PC-9 (cell line): ENCODE results near the gene PTPRA. TPM values are rescaled to one million over a fixed set of nuclear protein-coding genes. Genes with fewer than 3 reads are reported as not detected.
A peak's percentile ranks its signal among the peaks of the same experiment; 100 is the strongest.
"Not testable (repeated sequence)": the region's sequence is repeated elsewhere in the genome, so short reads cannot be mapped to it uniquely, and the experiment has no call there.

ENCODE experiments used
- BruUV-seq: library from RNA; stranded (reverse); fragments of 400-500 nt; replicated peaks from 2 replicates; lab custom pipeline; 2021; lab: Mats Ljungman, UMichigan
- CTCF ChIA-PET: fragments of 300-600 bp; sonication (Branson Sonifier 250); formaldehyde crosslinking; loops from one replicate; lab custom pipeline; 2022; ENCODE audit warnings: antibody characterized with exemption; lab: Charles Lee
- POLR2A ChIA-PET: fragments of 300-600 bp; sonication (Branson Sonifier 250); formaldehyde crosslinking; loops from one replicate; lab custom pipeline; 2022; ENCODE audit warnings: antibody characterized with exemption; ENCODE audit not compliant: unreplicated experiment; lab: Charles Lee
- DNase-seq, 2 experiments: peaks; one replicate each; pipeline versions ENCODE4 v3.0.0 to v3.0.0-alpha.2; 2015 to 2022; ENCODE audit warnings: mixed read lengths in 1 of 2
- H2AFZ ChIP-seq: fragments of 200-600 bp; sonication (generic); 2 replicates; pipeline ENCODE4 v1.8.1; 2017; ENCODE audit warnings: antibody characterized with exemption
- H3F3A ChIP-seq: fragments of 200-600 bp; sonication (generic); 2 replicates; pipeline ENCODE4 v1.8.1; 2017; ENCODE audit warnings: antibody characterized with exemption, mild to moderate bottlenecking, low read depth; ENCODE audit not compliant: insufficient read depth
- H3K27ac ChIP-seq: fragments of 200-600 bp; sonication (generic); 2 replicates; pipeline ENCODE4 v1.6.1; 2016; ENCODE audit warnings: mixed run types
- H3K27me3 ChIP-seq: fragments of 200-600 bp; sonication (generic); 2 replicates; pipeline ENCODE4 v1.6.1; 2016; ENCODE audit warnings: low read depth, mixed run types; ENCODE audit not compliant: insufficient read depth
- H3K36me3 ChIP-seq: fragments of 200-600 bp; sonication (generic); 2 replicates; pipeline ENCODE4 v1.6.1; 2016; ENCODE audit warnings: low read depth, mixed run types
- H3K4me1 ChIP-seq: fragments of 200-600 bp; sonication (generic); replicated peaks from 2 replicates; pipeline ENCODE4 v1.6.1; 2016; ENCODE audit warnings: mixed run types; ENCODE audit not compliant: insufficient read depth
- H3K4me2 ChIP-seq: fragments of 200-600 bp; sonication (generic); 2 replicates; pipeline ENCODE4 v1.6.1; 2017; ENCODE audit warnings: mixed run types
- H3K4me3 ChIP-seq: fragments of 200-600 bp; sonication (generic); 2 replicates; pipeline ENCODE4 v1.6.1; 2016; ENCODE audit warnings: mixed run types
- H3K79me2 ChIP-seq: fragments of 200-600 bp; sonication (generic); 2 replicates; pipeline ENCODE4 v1.6.1; 2017; ENCODE audit warnings: low read depth, mixed run types
- H3K9me2 ChIP-seq: fragments of 200-600 bp; sonication (generic); 2 replicates; pipeline ENCODE4 v1.8.1; 2017; ENCODE audit warnings: mild to moderate bottlenecking; ENCODE audit not compliant: insufficient read depth
- H3K9me3 ChIP-seq: fragments of 200-600 bp; sonication (generic); 2 replicates; pipeline ENCODE4 v1.8.1; 2016; ENCODE audit warnings: low read depth; ENCODE audit not compliant: insufficient read depth
- H4K20me1 ChIP-seq: fragments of 200-600 bp; sonication (generic); 2 replicates; pipeline ENCODE4 v1.8.1; 2017; ENCODE audit not compliant: insufficient read depth
- CTCF ChIP-seq: fragments of 200-600 bp; sonication (generic); conservative IDR thresholded peaks from 2 replicates; pipeline ENCODE4 v1.6.1; 2017; ENCODE audit warnings: mixed run types, antibody characterized with exemption, mild to moderate bottlenecking, moderate library complexity
- EZH2 ChIP-seq: fragments of 200-600 bp; sonication (generic); IDR thresholded peaks from 2 replicates; pipeline ENCODE4 v1.8.0; 2017; ENCODE audit warnings: antibody characterized with exemption, low read depth
- intact Hi-C: fragments of 100-400 bp; cut with micrococcal nuclease; formaldehyde crosslinking; loops from one replicate; pipeline ENCODE4 v1.10.0; 2022; ENCODE audit not compliant: unreplicated experiment
- total RNA-seq: library from RNA; stranded (reverse); gene quantifications from 2 replicates; pipeline ENCODE4 v1.2.3, GENCODE V29; 2021

PTPRA gene
- total RNA-seq, 1 experiment from 2014 or later = 48.8 TPM

- intact Hi-C loops = no loop called here
- Histone ChIP-seq H3K9me3 (no peaks in the 10 kb centered on the region), H3K27me3 (no peaks in the 10 kb centered on the region), H4K20me1 (no peaks in the 10 kb centered on the region), H3K4me3 (no peak overlapping the region), H3K79me2 (no peaks in the 10 kb centered on the region), H2AFZ (peak overlapping the region; percentile 42), H3K27ac (peak overlapping the region; percentile 42; the same call in 1 of the 2 replicates), H3K4me1 (peaks cover 46% of the 10 kb centered on the region), H3K36me3 (no peaks in the 10 kb centered on the region), H3F3A (peaks cover 38% of the 10 kb centered on the region), H3K9me2 (no peaks in the 10 kb centered on the region), H3K4me2 (peak overlapping the region; percentile 37)
- ChIA-PET CTCF (interaction anchor here (0.5 kb wide), 1 partner anchor 19 kb away, joined by 6 read pairs; no protein-coding TSS in a partner anchor), POLR2A (no interaction called here)
- no peak for DNase-seq
- TF ChIP-seq EZH2 (no peak), CTCF (no peak)
- no TSS peak for BruUV-seq
These were observed 199.4 kb downstream of the PTPRA start for GRCh38 chr20:3072530-3073250.

GRCh38 chr20:3073251-3073643, 200.0 kb downstream of the PTPRA start:
- H3K9me2 ChIP-seq, H3K36me3 ChIP-seq, H4K20me1 ChIP-seq, H3K9me3 ChIP-seq, H3K79me2 ChIP-seq, H3K27me3 ChIP-seq, POLR2A ChIA-PET, BruUV-seq, intact Hi-C loops, CTCF ChIA-PET, DNase-seq, H3K4me3 ChIP-seq: not testable (repeated sequence)
- peak overlapping the region; percentile 42; the same call in 1 of the 2 replicates for H2AFZ ChIP-seq
- peak overlapping the region; percentile 42; the same call in 1 of the 2 replicates for H3K27ac ChIP-seq
- peaks cover 41% of the 10 kb centered on the region for H3K4me1 ChIP-seq
- H3F3A ChIP-seq = peaks cover 32% of the 10 kb centered on the region
- peak overlapping the region; percentile 37; the same call in 1 of the 2 replicates for H3K4me2 ChIP-seq

- Histone ChIP-seq H3K9me3 (no peaks in the 10 kb centered on the region), H4K20me1 (no peaks in the 10 kb centered on the region), H3K79me2 (no peaks in the 10 kb centered on the region), H3K27ac (peak overlapping the region; percentile 35), H3K4me1 (peaks cover 27% of the 10 kb centered on the region), H3K27me3 (no peaks in the 10 kb centered on the region), H3K36me3 (no peaks in the 10 kb centered on the region), H3F3A (peaks cover 20% of the 10 kb centered on the region), H2AFZ (no peak overlapping the region; the same call in 1 of the 2 replicates), H3K4me3 (no peak overlapping the region), H3K9me2 (no peaks in the 10 kb centered on the region), H3K4me2 (peak overlapping the region; percentile 72)
- BruUV-seq = no TSS peak
- DNase-seq = peak; percentile 55 to 75
- no peak for TF ChIP-seq EZH2
- no peak for TF ChIP-seq CTCF
- ChIA-PET POLR2A (no interaction called here), CTCF (no interaction called here)
- intact Hi-C loops = no loop called here
These were observed 201.5 kb downstream of the PTPRA start for GRCh38 chr20:3074812-3075211.

- DNase-seq, CTCF ChIA-PET, H3K9me2 ChIP-seq, H4K20me1 ChIP-seq, H3K9me3 ChIP-seq, H3K36me3 ChIP-seq, H2AFZ ChIP-seq, BruUV-seq, H3K27me3 ChIP-seq, H3K4me3 ChIP-seq, intact Hi-C loops, H3K79me2 ChIP-seq, POLR2A ChIA-PET: not testable (repeated sequence)
- Histone ChIP-seq H3K27ac (peak overlapping the region; percentile 35), H3K4me2 (peak overlapping the region; percentile 72), H3K4me1 (peaks cover 27% of the 10 kb centered on the region), H3F3A (peaks cover 17% of the 10 kb centered on the region; the same call in 1 of the 2 replicates)
These were observed 202.0 kb downstream of the PTPRA start for GRCh38 chr20:3075315-3075714.
